K562 (cell line): ENCODE results near the gene CDK4.

ENCODE experiments used
- CBX5 ChIP-seq: IDR thresholded peaks from 2 replicates; pipeline ENCODE4 v1.6.1; 2014; ENCODE audit warnings: low read depth, borderline replicate concordance
- CEBPB ChIP-seq: fragments of 450-650 bp; IDR thresholded peaks from 2 replicates; pipeline ENCODE4 v1.6.1; 2016; ENCODE audit warnings: missing genetic modification characterization, missing compliant biosample characterization
- CTCF ChIP-seq, 3 experiments: IDR thresholded peaks in 2 of 3; conservative IDR thresholded peaks in 1 of 3; 2 replicates each; pipeline ENCODE4 v1.5.1; 2011 to 2012; ENCODE audit warnings: low read length in 3 of 3, mild to moderate bottlenecking in 3 of 3, control low read depth in 2 of 3, improper control_type of control experiment in 1 of 3, inconsistent platforms in 1 of 3, low read depth in 1 of 3, mixed read lengths in 1 of 3, moderate library complexity in 1 of 3; ENCODE audit not compliant: insufficient read depth in 2 of 3
- JUN ChIP-seq, 2 experiments: sonication (generic) in 1 of 2; formaldehyde crosslinking in 1 of 2; IDR thresholded peaks; 2 replicates each; pipeline versions ENCODE4 v1.6.1 to v1.8.0; 2012 to 2022; ENCODE audit warnings: borderline replicate concordance in 2 of 2, mild to moderate bottlenecking in 2 of 2, improper control_type of control experiment in 1 of 2, low read depth in 1 of 2, low read length in 1 of 2, missing genetic modification reagents in 1 of 2
- MYC ChIP-seq, 2 experiments: fragments of 250-450 bp in 1 of 2; sonication (Bioruptor Pico) in 1 of 2; IDR thresholded peaks; 2 replicates each; pipeline versions ENCODE4 v1.5.1 to v1.6.1; 2012 to 2021; ENCODE audit warnings: low read depth in 2 of 2, borderline replicate concordance in 1 of 2, improper control_type of control experiment in 1 of 2, low read length in 1 of 2, mild to moderate bottlenecking in 1 of 2, moderate library complexity in 1 of 2
- POLR2A ChIP-seq: fragments of 450-650 bp; conservative IDR thresholded peaks from 2 replicates; pipeline ENCODE4 v1.6.1; 2016
- POLR2AphosphoS2 ChIP-seq: IDR thresholded peaks from 2 replicates; pipeline ENCODE4 v1.6.1; 2012; ENCODE audit warnings: low read length, improper control_type of control experiment
- SMC3 ChIP-seq: conservative IDR thresholded peaks from 2 replicates; pipeline ENCODE4 v1.6.1; 2011; ENCODE audit warnings: low read depth, low read length, improper control_type of control experiment; ENCODE audit not compliant: insufficient read depth

GRCh38 chr12:57724936-57725740, 27.0 kb downstream of the CDK4 start:
- TF ChIP-seq POLR2A (no peak), POLR2AphosphoS2 (no peak), MYC (IDR thresholded peaks at IDR 0.05; ENCODE audit: low read depth, low read length) (no peak), MYC (CRISPR knock-in tag; IDR thresholded peaks at IDR 0.05; ENCODE audit: borderline replicate concordance, low read depth) (no peak), CEBPB (tag) (no peak), SMC3 (no peak), CBX5 (no peak), CTCF (IDR thresholded peaks at IDR 0.05 in 2 of 3, conservative IDR thresholded peaks at IDR 0.05 in 1 of 3; ENCODE audit: insufficient read depth in 2 of 3, low read depth in 1 of 3, low read length in 3 of 3) (no peak), JUN (IDR thresholded peaks at IDR 0.05; ENCODE audit: borderline replicate concordance, low read depth, low read length) (no peak), JUN (CRISPR knock-in tag; IDR thresholded peaks at IDR 0.05; ENCODE audit: borderline replicate concordance) (no peak)
